ENCODE data around the gene RGS4.

DNA sequence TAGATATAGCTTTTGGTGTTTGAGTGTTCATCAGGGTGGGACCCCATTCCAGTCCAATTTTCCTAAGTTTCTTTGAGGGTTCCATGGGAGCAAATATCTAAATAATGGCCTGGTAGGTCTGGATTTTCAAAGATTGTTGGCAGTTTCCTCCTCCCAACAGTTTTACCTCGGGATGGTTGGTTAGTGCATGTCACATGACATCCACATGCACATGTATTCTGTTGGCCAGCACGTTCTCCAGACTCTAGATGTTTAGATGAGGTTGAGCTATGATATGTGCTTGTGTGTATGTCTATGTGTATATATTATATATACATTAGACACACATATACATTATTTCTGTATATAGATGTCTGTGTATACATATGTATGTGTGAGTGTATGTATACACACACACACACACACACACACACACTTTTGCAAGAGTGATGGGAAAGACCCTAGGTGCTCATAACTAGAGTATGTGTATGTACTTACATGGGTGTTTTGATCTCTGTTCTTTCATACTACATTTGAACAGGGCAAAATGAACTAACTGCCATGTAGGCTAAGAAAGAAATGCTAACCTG, 5.6 kb downstream of the RGS4 start:
- TF ChIP-seq POLR2A (IDR thresholded peaks at IDR 0.05; ENCODE audit: low read depth, low read length) (no peak), TAF1 (IDR thresholded peaks at IDR 0.05; ENCODE audit: low read depth, low read length) (no peak), POLR2AphosphoS5 (IDR thresholded peaks at IDR 0.05; ENCODE audit: low read depth, low read length) (no peak), POU2F2 (IDR thresholded peaks at IDR 0.05; ENCODE audit: low read depth, low read length) (no peak), SPI1 (IDR thresholded peaks at IDR 0.05; ENCODE audit: low read depth, low read length) (no peak), PAX5 (IDR thresholded peaks at IDR 0.05; ENCODE audit: insufficient read depth, low read length, severe bottlenecking) (no peak)
